Neural cell (in vitro differentiated cells): ENCODE results near the gene FUS. TPM values are rescaled to one million over a fixed set of nuclear protein-coding genes. Genes with fewer than 3 reads are reported as not detected.

Experiments
- H2AFZ ChIP-seq: fragments of 200-600, 300-800 bp; sonication (generic), shearing (Covaris generic); 2 replicates; pipeline ENCODE4 v1.6.0; 2014; ENCODE audit warnings: low read depth, mild to moderate bottlenecking, antibody characterized with exemption, low read length, moderate library complexity
- H3F3A ChIP-seq: fragments of 200-600 bp; shearing (Covaris generic); 2 replicates; pipeline ENCODE4 v1.6.1; 2016; ENCODE audit warnings: mild to moderate bottlenecking, moderate library complexity, mixed read lengths, antibody characterized with exemption, low read length; ENCODE audit not compliant: insufficient read depth, poor library complexity, severe bottlenecking
- H3K27ac ChIP-seq: fragments of 200-600, 300-800 bp; sonication (generic), shearing (Covaris generic); 2 replicates; pipeline ENCODE4 v1.5.1; 2014; ENCODE audit warnings: mild to moderate bottlenecking, low read length, moderate library complexity
- H3K27me3 ChIP-seq: fragments of 300-800, 200-600 bp; sonication (generic), shearing (Covaris generic); 2 replicates; pipeline ENCODE4 v1.6.0; 2014; ENCODE audit warnings: mild to moderate bottlenecking, low read depth, low read length, moderate library complexity; ENCODE audit not compliant: insufficient read depth
- H3K36me3 ChIP-seq: fragments of 300-800, 200-600 bp; sonication (generic), shearing (Covaris generic); 2 replicates; pipeline ENCODE4 v1.5.1; 2014; ENCODE audit warnings: mild to moderate bottlenecking, antibody characterized with exemption, low read length, moderate library complexity; ENCODE audit not compliant: insufficient read depth
- H3K4me2 ChIP-seq: fragments of 300-800, 200-600 bp; sonication (generic), shearing (Covaris generic); 2 replicates; pipeline ENCODE4 v1.6.0; 2014; ENCODE audit warnings: mild to moderate bottlenecking, low read length
- H3K4me3 ChIP-seq: fragments of 300-800, 200-600 bp; sonication (generic), shearing (Covaris generic); 2 replicates; pipeline ENCODE4 v1.5.1; 2014; ENCODE audit warnings: mild to moderate bottlenecking, low read length, moderate library complexity
- H3K79me2 ChIP-seq: fragments of 200-600 bp; shearing (Covaris generic); replicated peaks from 2 replicates; pipeline ENCODE4 v1.6.0; 2014; ENCODE audit warnings: mild to moderate bottlenecking, low read length, moderate library complexity; ENCODE audit not compliant: insufficient read depth
- H3K9ac ChIP-seq: fragments of 300-800, 200-600 bp; sonication (generic), shearing (Covaris generic); 2 replicates; pipeline ENCODE4 v1.6.1; 2016; ENCODE audit warnings: mild to moderate bottlenecking, low read length, mixed read lengths
- H3K9me2 ChIP-seq: fragments of 200-600 bp; shearing (Covaris generic); 2 replicates; pipeline ENCODE4 v1.6.1; 2016; ENCODE audit warnings: mild to moderate bottlenecking, low read length, mixed read lengths; ENCODE audit not compliant: insufficient read depth
- H3K9me3 ChIP-seq: fragments of 200-600, 300-800 bp; sonication (generic), shearing (Covaris generic); 2 replicates; pipeline ENCODE4 v1.6.1; 2016; ENCODE audit warnings: mild to moderate bottlenecking, mixed run types, low read length, moderate library complexity, mixed read lengths
- H4K20me1 ChIP-seq: fragments of 200-600 bp; shearing (Covaris generic); 2 replicates; pipeline ENCODE4 v1.6.1; 2016; ENCODE audit warnings: mild to moderate bottlenecking, mixed run types; ENCODE audit not compliant: insufficient read depth
- EP300 ChIP-seq: fragments of 450-650 bp; conservative IDR thresholded peaks from 2 replicates; pipeline ENCODE4 v1.6.1; 2014; ENCODE audit warnings: antibody characterized with exemption, mild to moderate bottlenecking, moderate library complexity; ENCODE audit not compliant: poor library complexity, severe bottlenecking
- EZH2 ChIP-seq: fragments of 200-600, 300-800 bp; shearing (Covaris generic), sonication (generic); IDR thresholded peaks from 2 replicates; pipeline ENCODE4 v1.6.1; 2014; ENCODE audit warnings: antibody characterized with exemption, low read length, borderline replicate concordance, mild to moderate bottlenecking; ENCODE audit not compliant: insufficient read depth, poor library complexity, severe bottlenecking
- MXI1 ChIP-seq: fragments of 450-650 bp; conservative IDR thresholded peaks from 2 replicates; pipeline ENCODE4 v1.6.1; 2014; ENCODE audit warnings: antibody characterized with exemption, mild to moderate bottlenecking; ENCODE audit not compliant: poor library complexity, severe bottlenecking
- POLR2AphosphoS5 ChIP-seq: IDR thresholded peaks from 2 replicates; pipeline ENCODE4 v1.6.1; 2012
- RAD21 ChIP-seq: fragments of 450-650 bp; conservative IDR thresholded peaks from 2 replicates; pipeline ENCODE4 v1.6.1; 2014; ENCODE audit warnings: antibody characterized with exemption, mild to moderate bottlenecking, moderate library complexity
- TAF1 ChIP-seq: IDR thresholded peaks from 2 replicates; pipeline ENCODE4 v1.6.1; 2012; ENCODE audit warnings: low read depth
- polyA plus RNA-seq: library from polyadenylated mRNA; depleted of rRNA; stranded (reverse); fragments of >200 nt; gene quantifications from 2 replicates; pipeline ENCODE4 v1.2.3, GENCODE V29; 2014
- TF ChIP-seq, protein P1 (sequence below): fragments of 450-650 bp; IDR thresholded peaks from 2 replicates; pipeline ENCODE4 v1.5.1; 2014; ENCODE audit warnings: antibody characterized with exemption, mild to moderate bottlenecking, moderate library complexity; ENCODE audit not compliant: poor library complexity, severe bottlenecking
- TF ChIP-seq, protein P2 (sequence below): IDR thresholded peaks from 2 replicates; pipeline ENCODE4 v1.6.1; 2012; ENCODE audit warnings: borderline replicate concordance

FUS gene
- polyA plus RNA-seq, 1 donor from 2014 or later = 54.3 TPM

DNA sequence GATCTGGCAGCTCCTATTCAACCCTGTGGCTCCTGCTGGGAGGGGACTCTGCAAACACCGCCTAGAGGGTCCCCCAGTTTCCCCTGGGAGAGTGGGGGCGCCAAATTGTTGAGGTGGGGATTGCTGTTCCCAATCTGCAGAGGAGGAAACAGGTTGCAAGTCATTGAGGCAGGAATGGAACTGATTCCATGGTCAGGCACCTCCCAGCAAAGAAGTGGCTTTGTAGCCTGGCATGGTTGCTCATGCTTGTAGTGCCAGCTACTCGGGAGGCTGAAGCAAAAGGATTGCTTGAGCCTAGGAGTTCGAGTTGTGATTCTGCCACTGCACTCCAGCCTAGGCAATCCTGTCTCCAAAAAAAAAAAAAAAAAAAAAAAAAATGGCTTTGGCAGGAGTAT is 37.2 kb downstream of the FUS start:
- Histone ChIP-seq H3K36me3 (no peaks in the 10 kb centered on the region), H2AFZ (no peak overlapping the region), H3K9ac (no peak overlapping the region), H3K4me2 (no peak overlapping the region), H3K79me2 (no peaks in the 10 kb centered on the region), H3K27me3 (peaks cover 55% of the 10 kb centered on the region), H4K20me1 (no peaks in the 10 kb centered on the region), H3K4me3 (peak overlapping the region; percentile 66), H3F3A (no peaks in the 10 kb centered on the region), H3K9me2 (no peaks in the 10 kb centered on the region), H3K9me3 (no peaks in the 10 kb centered on the region), H3K27ac (no peak overlapping the region)
- no peak for TF ChIP-seq RAD21
- no peak for TF ChIP-seq POLR2AphosphoS5
- TF ChIP-seq TAF1 = no peak

DNA sequence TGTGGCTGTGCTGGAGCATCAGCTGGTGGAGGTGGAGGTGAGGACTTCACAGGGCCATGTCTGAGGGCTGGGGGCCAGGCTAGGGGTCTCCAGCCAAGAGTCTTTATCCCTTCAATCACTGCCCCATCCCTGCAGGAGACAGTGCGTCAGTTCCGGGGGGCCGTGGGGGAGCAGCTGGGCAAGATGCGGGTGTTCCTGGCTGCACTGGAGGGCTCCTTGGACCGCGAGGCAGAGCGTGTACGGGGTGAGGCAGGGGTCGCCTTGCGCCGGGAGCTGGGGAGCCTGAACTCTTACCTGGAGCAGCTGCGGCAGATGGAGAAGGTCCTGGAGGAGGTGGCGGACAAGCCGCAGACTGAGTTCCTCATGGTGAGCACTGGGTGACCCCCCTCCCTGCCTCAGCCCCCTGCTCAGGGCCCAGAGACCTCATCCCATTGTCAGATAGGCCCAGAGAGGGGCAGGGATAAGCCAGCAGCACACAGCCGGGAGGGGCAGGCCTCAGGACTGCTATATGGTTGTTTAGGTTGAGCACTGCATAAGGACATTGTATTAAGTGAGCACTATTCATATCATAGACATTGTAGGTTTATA is 39.3 kb downstream of the FUS start:
- TF ChIP-seq, protein P1, sequence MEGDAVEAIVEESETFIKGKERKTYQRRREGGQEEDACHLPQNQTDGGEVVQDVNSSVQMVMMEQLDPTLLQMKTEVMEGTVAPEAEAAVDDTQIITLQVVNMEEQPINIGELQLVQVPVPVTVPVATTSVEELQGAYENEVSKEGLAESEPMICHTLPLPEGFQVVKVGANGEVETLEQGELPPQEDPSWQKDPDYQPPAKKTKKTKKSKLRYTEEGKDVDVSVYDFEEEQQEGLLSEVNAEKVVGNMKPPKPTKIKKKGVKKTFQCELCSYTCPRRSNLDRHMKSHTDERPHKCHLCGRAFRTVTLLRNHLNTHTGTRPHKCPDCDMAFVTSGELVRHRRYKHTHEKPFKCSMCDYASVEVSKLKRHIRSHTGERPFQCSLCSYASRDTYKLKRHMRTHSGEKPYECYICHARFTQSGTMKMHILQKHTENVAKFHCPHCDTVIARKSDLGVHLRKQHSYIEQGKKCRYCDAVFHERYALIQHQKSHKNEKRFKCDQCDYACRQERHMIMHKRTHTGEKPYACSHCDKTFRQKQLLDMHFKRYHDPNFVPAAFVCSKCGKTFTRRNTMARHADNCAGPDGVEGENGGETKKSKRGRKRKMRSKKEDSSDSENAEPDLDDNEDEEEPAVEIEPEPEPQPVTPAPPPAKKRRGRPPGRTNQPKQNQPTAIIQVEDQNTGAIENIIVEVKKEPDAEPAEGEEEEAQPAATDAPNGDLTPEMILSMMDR = no peak
- no peak for TF ChIP-seq TAF1
- TF ChIP-seq EZH2 = no peak
- TF ChIP-seq RAD21 = no peak
- no peak for TF ChIP-seq EP300
- TF ChIP-seq MXI1 = no peak
- no peak for TF ChIP-seq POLR2AphosphoS5
- TF ChIP-seq, protein P2, sequence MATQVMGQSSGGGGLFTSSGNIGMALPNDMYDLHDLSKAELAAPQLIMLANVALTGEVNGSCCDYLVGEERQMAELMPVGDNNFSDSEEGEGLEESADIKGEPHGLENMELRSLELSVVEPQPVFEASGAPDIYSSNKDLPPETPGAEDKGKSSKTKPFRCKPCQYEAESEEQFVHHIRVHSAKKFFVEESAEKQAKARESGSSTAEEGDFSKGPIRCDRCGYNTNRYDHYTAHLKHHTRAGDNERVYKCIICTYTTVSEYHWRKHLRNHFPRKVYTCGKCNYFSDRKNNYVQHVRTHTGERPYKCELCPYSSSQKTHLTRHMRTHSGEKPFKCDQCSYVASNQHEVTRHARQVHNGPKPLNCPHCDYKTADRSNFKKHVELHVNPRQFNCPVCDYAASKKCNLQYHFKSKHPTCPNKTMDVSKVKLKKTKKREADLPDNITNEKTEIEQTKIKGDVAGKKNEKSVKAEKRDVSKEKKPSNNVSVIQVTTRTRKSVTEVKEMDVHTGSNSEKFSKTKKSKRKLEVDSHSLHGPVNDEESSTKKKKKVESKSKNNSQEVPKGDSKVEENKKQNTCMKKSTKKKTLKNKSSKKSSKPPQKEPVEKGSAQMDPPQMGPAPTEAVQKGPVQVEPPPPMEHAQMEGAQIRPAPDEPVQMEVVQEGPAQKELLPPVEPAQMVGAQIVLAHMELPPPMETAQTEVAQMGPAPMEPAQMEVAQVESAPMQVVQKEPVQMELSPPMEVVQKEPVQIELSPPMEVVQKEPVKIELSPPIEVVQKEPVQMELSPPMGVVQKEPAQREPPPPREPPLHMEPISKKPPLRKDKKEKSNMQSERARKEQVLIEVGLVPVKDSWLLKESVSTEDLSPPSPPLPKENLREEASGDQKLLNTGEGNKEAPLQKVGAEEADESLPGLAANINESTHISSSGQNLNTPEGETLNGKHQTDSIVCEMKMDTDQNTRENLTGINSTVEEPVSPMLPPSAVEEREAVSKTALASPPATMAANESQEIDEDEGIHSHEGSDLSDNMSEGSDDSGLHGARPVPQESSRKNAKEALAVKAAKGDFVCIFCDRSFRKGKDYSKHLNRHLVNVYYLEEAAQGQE = no peak
- H2AFZ ChIP-seq = no peak overlapping the region
- H3K4me2 ChIP-seq = no peak overlapping the region
- peaks cover 42% of the 10 kb centered on the region for H3K27me3 ChIP-seq
- H3K9me2 ChIP-seq = no peaks in the 10 kb centered on the region
- H3K9me3 ChIP-seq = no peaks in the 10 kb centered on the region
- no peak overlapping the region for H3K4me3 ChIP-seq
- no peak overlapping the region for H3K9ac ChIP-seq
- H4K20me1 ChIP-seq = no peaks in the 10 kb centered on the region
- H3K79me2 ChIP-seq = no peaks in the 10 kb centered on the region
- H3K27ac ChIP-seq = no peak overlapping the region
- H3F3A ChIP-seq = no peaks in the 10 kb centered on the region
- no peaks in the 10 kb centered on the region for H3K36me3 ChIP-seq
